ENCODE data around the gene RGS6.

- TF ChIP-seq CTCF (IDR thresholded peaks at IDR 0.05) (no peak), POLR2A (IDR thresholded peaks at IDR 0.05) (no peak)
These were observed 132.3 kb downstream of the RGS6 start for GRCh38 chr14:72064501-72064900.

Measured in thyroid gland (tissue), 4 donors.